Mesothelial cell of epicardium (in vitro differentiated cells): ENCODE results near the gene ACTN1. TPM values are rescaled to one million over a fixed set of nuclear protein-coding genes. Genes with fewer than 3 reads are reported as not detected.

ENCODE experiments used
- DNase-seq, 2 experiments: peaks; one replicate each; pipeline ENCODE4 v3.0.0; 2021; ENCODE audit warnings: low spot score in 2 of 2; ENCODE audit not compliant: unreplicated experiment in 2 of 2
- H3K27ac Mint-ChIP-seq: 2 replicates; pipeline ENCODE4 v1.8.0; 2021; ENCODE audit warnings: mixed read lengths
- H3K27me3 Mint-ChIP-seq: 2 replicates; pipeline ENCODE4 v1.8.0; 2021; ENCODE audit warnings: low read depth, mixed read lengths
- H3K36me3 Mint-ChIP-seq: 2 replicates; pipeline ENCODE4 v1.8.0; 2021; ENCODE audit warnings: mixed read lengths
- H3K4me1 Mint-ChIP-seq: 2 replicates; pipeline ENCODE4 v1.8.0; 2021; ENCODE audit warnings: mixed read lengths
- H3K4me3 Mint-ChIP-seq: 2 replicates; pipeline ENCODE4 v1.8.0; 2021; ENCODE audit warnings: mild to moderate bottlenecking, moderate library complexity, mixed read lengths
- H3K9me3 Mint-ChIP-seq: 2 replicates; pipeline ENCODE4 v1.8.0; 2021; ENCODE audit warnings: mixed read lengths
- total RNA-seq: library from RNA; stranded (reverse); gene quantifications from 3 replicates; pipeline ENCODE4 v1.2.1, GENCODE V29; 2021
- TF ChIP-seq, protein P1 (sequence below): fragments of 200-600 bp; sonication (generic); IDR thresholded peaks from one replicate; pipeline ENCODE4 v1.5.0; 2021; ENCODE audit warnings: antibody characterized with exemption; ENCODE audit not compliant: unreplicated experiment

The ACTN1 gene
- total RNA-seq, 1 donor from 2014 or later: 166 TPM

DNA sequence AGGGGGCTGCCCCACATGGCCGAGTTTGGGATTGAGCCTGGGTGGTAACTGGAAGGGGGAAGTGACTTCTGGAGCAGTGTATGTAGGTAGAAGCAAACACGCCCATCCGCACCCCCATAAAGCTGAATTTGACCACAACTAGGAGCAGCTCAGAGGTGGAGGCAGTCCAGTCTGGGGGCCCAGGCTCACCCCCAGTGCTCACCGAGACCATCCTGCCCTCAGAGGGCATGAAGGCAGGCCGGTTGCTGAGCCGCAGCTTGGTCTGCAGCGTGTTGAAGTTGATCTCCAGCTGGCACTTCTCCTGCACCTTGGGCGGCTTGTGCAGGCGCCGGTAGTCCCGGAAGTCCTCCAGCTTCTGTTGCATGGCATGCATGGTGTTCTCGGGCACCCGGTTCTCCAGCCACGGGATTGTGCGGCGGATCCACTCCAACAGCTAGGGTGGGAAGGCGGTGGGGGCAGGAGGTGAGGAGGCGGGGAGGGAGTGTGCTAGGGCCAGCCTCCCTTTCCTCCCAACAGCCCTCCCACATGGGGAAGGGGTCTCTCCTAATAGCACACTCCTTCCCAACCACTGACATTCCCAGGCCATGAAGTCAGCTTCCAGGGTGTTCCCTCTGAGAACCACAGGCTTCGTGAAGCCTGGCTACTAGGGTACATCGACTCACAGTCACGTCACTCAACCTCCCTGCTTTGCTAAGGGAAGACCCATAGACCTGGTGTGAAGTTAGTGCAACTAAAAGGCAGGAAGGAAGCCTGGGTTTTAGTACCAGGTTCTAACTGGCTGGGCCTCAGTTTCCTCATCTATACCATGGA, 87.0 kb downstream of the ACTN1 start:
- no peaks in the 10 kb centered on the region for H3K27me3 Mint-ChIP-seq
- H3K9me3 Mint-ChIP-seq: no peaks in the 10 kb centered on the region
- TF ChIP-seq, protein P1, sequence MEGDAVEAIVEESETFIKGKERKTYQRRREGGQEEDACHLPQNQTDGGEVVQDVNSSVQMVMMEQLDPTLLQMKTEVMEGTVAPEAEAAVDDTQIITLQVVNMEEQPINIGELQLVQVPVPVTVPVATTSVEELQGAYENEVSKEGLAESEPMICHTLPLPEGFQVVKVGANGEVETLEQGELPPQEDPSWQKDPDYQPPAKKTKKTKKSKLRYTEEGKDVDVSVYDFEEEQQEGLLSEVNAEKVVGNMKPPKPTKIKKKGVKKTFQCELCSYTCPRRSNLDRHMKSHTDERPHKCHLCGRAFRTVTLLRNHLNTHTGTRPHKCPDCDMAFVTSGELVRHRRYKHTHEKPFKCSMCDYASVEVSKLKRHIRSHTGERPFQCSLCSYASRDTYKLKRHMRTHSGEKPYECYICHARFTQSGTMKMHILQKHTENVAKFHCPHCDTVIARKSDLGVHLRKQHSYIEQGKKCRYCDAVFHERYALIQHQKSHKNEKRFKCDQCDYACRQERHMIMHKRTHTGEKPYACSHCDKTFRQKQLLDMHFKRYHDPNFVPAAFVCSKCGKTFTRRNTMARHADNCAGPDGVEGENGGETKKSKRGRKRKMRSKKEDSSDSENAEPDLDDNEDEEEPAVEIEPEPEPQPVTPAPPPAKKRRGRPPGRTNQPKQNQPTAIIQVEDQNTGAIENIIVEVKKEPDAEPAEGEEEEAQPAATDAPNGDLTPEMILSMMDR: no peak
- no peak overlapping the region for H3K27ac Mint-ChIP-seq
- H3K36me3 Mint-ChIP-seq: peaks cover 51% of the 10 kb centered on the region
- no peak overlapping the region for H3K4me3 Mint-ChIP-seq
- H3K4me1 Mint-ChIP-seq: no peaks in the 10 kb centered on the region
- no peak for DNase-seq

DNA sequence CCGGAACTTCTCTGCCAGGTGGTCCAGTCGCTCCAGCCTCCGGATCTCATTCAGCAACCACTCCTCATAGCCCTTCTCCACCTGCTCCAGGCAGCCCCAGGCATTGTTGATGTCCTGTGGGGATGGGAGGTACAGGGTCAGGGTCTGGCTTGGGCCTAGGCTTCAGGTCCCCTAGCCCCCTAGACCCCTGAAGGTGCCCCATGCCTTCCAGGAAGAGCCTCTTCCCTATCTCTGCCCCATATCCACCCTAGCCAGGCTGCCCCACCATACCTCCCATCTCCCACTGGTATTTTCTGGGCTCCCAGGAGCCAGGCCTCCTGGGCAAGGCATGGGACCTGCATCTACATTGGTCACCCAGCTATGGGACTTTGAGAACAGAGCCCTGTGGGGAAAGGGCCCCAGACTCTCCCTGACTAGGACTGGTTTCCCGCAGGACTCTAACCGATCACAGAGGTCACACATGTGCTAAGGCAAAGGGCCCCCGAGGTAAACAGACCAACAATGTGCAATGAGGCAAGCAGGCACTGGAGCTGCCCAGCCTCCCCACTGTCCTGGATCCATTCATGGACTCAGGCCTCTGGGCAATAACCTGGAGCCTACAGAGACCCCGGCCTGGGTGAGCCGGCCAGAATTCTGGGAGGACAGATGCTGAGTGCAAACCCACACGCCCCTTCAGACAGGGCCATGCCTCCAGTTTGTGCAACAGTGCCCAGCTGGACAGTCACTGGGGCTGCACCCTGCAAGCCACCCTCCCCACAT, 88.8 kb downstream of the ACTN1 start:
- no peak overlapping the region for H3K4me3 Mint-ChIP-seq
- H3K4me1 Mint-ChIP-seq: no peaks in the 10 kb centered on the region
- peaks cover 43% of the 10 kb centered on the region for H3K36me3 Mint-ChIP-seq
- TF ChIP-seq, protein P1: no peak
- H3K9me3 Mint-ChIP-seq: no peaks in the 10 kb centered on the region
- H3K27me3 Mint-ChIP-seq: no peaks in the 10 kb centered on the region
- no peak overlapping the region for H3K27ac Mint-ChIP-seq
- DNase-seq: no peak

- H3K27ac Mint-ChIP-seq: no peak overlapping the region
- no peaks in the 10 kb centered on the region for H3K9me3 Mint-ChIP-seq
- TF ChIP-seq, protein P1: no peak
- H3K4me1 Mint-ChIP-seq: no peaks in the 10 kb centered on the region
- peaks cover 39% of the 10 kb centered on the region for H3K36me3 Mint-ChIP-seq
- no peaks in the 10 kb centered on the region for H3K27me3 Mint-ChIP-seq
- DNase-seq: no peak
- H3K4me3 Mint-ChIP-seq: no peak overlapping the region
Measured at GRCh38 chr14:68888883-68889282, 90.2 kb downstream of the ACTN1 start.

- Mint-ChIP-seq H3K4me3 (no peak overlapping the region), H3K9me3 (no peaks in the 10 kb centered on the region), H3K36me3 (peaks cover 39% of the 10 kb centered on the region), H3K27ac (no peak overlapping the region), H3K27me3 (no peaks in the 10 kb centered on the region), H3K4me1 (no peaks in the 10 kb centered on the region)
- no peak for DNase-seq
- TF ChIP-seq, protein P1: no peak
Measured at GRCh38 chr14:68888025-68888850, 90.9 kb downstream of the ACTN1 start.

DNA sequence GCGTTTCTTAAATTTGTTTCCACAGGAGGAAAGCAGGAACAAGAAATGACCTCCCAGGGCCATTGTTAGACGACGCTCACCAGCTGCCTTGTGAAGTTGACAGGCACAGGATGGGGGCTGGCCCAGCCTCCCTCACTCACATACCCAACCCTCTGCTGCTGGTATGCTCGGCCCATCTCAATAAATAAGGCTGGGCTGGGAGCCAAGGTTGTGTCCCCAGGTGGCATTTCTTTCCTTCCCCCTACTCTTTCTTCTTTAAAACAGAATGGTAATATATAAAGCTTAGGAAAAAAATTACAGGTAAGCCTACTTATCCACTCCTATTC, 93.0 kb downstream of the ACTN1 start:
- H3K27me3 Mint-ChIP-seq: no peaks in the 10 kb centered on the region
- peaks cover 42% of the 10 kb centered on the region for H3K36me3 Mint-ChIP-seq
- H3K4me3 Mint-ChIP-seq: no peak overlapping the region
- no peaks in the 10 kb centered on the region for H3K9me3 Mint-ChIP-seq
- TF ChIP-seq, protein P1: no peak
- no peak overlapping the region for H3K27ac Mint-ChIP-seq
- DNase-seq: no peak
- H3K4me1 Mint-ChIP-seq: no peaks in the 10 kb centered on the region
